Loucy (cell line): ENCODE measurements around the gene SLC6A1.

Experiments
- H2AFZ ChIP-seq: fragments of 200-600 bp; sonication (generic); 2 replicates; pipeline ENCODE4 v1.6.0; 2016; ENCODE audit warnings: antibody characterized with exemption, mild to moderate bottlenecking, low read length, moderate library complexity
- H3F3A ChIP-seq: fragments of 200-600 bp; 2 replicates; pipeline ENCODE4 v1.6.0; 2016; ENCODE audit warnings: antibody characterized with exemption, low read depth, mild to moderate bottlenecking
- H3K27me3 ChIP-seq: fragments of 200-600 bp; sonication (generic); 2 replicates; pipeline ENCODE4 v1.6.1; 2014; ENCODE audit warnings: low read length, mild to moderate bottlenecking; ENCODE audit not compliant: insufficient read depth, poor library complexity, severe bottlenecking
- H3K36me3 ChIP-seq: fragments of 200-600 bp; sonication (generic); 2 replicates; pipeline ENCODE4 v1.6.1; 2016; ENCODE audit warnings: low read length; ENCODE audit not compliant: insufficient read depth
- H3K4me1 ChIP-seq: fragments of 200-600 bp; sonication (generic); 2 replicates; pipeline ENCODE4 v1.5.1; 2014; ENCODE audit warnings: low read length, mild to moderate bottlenecking; ENCODE audit not compliant: insufficient read depth, poor library complexity, severe bottlenecking
- H3K4me2 ChIP-seq: fragments of 200-600 bp; sonication (generic); 2 replicates; pipeline ENCODE4 v1.6.0; 2014; ENCODE audit warnings: antibody characterized with exemption, low read length, low read depth, mild to moderate bottlenecking; ENCODE audit not compliant: poor library complexity, severe bottlenecking
- H3K4me3 ChIP-seq: fragments of 200-600 bp; sonication (generic); 2 replicates; pipeline ENCODE4 v1.5.1; 2014; ENCODE audit warnings: low read length, mild to moderate bottlenecking, mixed read lengths; ENCODE audit not compliant: poor library complexity, severe bottlenecking
- H3K79me2 ChIP-seq: fragments of 200-600 bp; sonication (generic); 2 replicates; pipeline ENCODE4 v1.6.1; 2014; ENCODE audit warnings: low read length; ENCODE audit not compliant: insufficient read depth
- H3K9ac ChIP-seq: fragments of 200-600 bp; sonication (generic); 2 replicates; pipeline ENCODE4 v1.6.0; 2014; ENCODE audit warnings: mild to moderate bottlenecking, low read depth, low read length, moderate library complexity; ENCODE audit not compliant: poor library complexity, severe bottlenecking
- H3K9me2 ChIP-seq: fragments of 200-600 bp; sonication (generic); replicated peaks from 2 replicates; pipeline ENCODE4 v1.6.1; 2016; ENCODE audit warnings: low read depth, low read length, mixed read lengths
- H3K9me3 ChIP-seq: fragments of 200-600 bp; sonication (generic); 2 replicates; pipeline ENCODE4 v1.6.1; 2014; ENCODE audit warnings: mild to moderate bottlenecking, antibody characterized with exemption, low read length, low read depth; ENCODE audit not compliant: insufficient read depth
- H4K20me1 ChIP-seq: fragments of 200-600 bp; sonication (generic); 2 replicates; pipeline ENCODE4 v1.6.0; 2014; ENCODE audit warnings: antibody characterized with exemption, low read length, mild to moderate bottlenecking; ENCODE audit not compliant: insufficient read depth, poor library complexity, severe bottlenecking
- EZH2phosphoT487 ChIP-seq: fragments of 200-600 bp; IDR thresholded peaks from 2 replicates; pipeline ENCODE4 v1.6.1; 2018; ENCODE audit warnings: antibody characterized with exemption, mild to moderate bottlenecking, moderate library complexity, borderline replicate concordance
- TF ChIP-seq, protein P1 (sequence below): fragments of 200-600 bp; sonication (generic); conservative IDR thresholded peaks from 2 replicates; pipeline ENCODE4 v1.5.1; 2014; ENCODE audit warnings: mild to moderate bottlenecking, antibody characterized with exemption, low read length

Gene SLC6A1

DNA sequence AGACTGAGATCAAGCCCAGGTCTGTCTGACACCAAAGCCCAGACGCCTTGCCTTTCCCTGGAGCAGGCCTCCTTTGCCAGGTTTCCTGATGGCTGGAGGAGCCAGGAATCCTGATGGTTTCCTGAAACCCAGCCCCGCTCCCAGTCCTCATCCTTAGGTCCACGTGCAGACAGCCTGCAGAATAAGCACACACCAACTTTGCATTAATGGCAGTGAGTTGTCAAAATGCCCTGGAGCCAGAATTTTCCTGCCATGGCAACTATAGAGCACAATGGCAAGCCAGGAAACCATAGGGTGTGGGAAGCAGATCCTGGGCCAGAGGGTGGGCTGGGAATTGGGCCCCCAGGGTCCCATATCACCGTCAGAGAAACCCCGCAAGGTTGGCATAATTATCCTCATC, 94.3 kb downstream of the SLC6A1 start:
- Histone ChIP-seq H3F3A (no peaks in the 10 kb centered on the region), H3K9me2 (no peaks in the 10 kb centered on the region), H3K9ac (no peak overlapping the region), H3K27me3 (no peaks in the 10 kb centered on the region), H3K4me3 (no peak overlapping the region), H2AFZ (no peak overlapping the region), H3K79me2 (no peaks in the 10 kb centered on the region), H3K4me1 (no peaks in the 10 kb centered on the region), H3K9me3 (no peaks in the 10 kb centered on the region), H4K20me1 (no peaks in the 10 kb centered on the region), H3K4me2 (no peak overlapping the region), H3K36me3 (no peaks in the 10 kb centered on the region)
- TF ChIP-seq, protein P1, sequence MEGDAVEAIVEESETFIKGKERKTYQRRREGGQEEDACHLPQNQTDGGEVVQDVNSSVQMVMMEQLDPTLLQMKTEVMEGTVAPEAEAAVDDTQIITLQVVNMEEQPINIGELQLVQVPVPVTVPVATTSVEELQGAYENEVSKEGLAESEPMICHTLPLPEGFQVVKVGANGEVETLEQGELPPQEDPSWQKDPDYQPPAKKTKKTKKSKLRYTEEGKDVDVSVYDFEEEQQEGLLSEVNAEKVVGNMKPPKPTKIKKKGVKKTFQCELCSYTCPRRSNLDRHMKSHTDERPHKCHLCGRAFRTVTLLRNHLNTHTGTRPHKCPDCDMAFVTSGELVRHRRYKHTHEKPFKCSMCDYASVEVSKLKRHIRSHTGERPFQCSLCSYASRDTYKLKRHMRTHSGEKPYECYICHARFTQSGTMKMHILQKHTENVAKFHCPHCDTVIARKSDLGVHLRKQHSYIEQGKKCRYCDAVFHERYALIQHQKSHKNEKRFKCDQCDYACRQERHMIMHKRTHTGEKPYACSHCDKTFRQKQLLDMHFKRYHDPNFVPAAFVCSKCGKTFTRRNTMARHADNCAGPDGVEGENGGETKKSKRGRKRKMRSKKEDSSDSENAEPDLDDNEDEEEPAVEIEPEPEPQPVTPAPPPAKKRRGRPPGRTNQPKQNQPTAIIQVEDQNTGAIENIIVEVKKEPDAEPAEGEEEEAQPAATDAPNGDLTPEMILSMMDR = no peak
- TF ChIP-seq EZH2phosphoT487 = no peak

DNA sequence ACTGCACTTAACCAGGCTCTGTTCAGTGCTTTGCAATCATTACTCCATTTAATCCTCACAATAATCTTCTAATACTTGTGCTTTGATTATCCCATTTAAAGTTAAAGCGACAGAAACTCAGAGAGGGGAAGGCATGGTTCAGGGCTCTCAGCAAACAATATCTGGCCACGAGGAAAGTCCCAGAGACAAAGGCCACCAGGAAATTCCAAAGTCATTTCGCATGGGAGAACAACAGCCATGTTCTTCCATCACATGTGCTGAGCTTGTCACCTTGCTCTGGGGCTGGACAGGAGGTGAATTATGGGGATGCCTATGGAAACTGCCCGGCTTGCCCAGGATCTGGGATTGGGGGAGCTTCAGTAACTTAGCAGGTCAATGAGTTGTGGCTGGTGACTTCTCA, 95.5 kb downstream of the SLC6A1 start:
- Histone ChIP-seq H3K9ac (no peak overlapping the region), H3K36me3 (no peaks in the 10 kb centered on the region), H4K20me1 (no peaks in the 10 kb centered on the region), H3K27me3 (no peaks in the 10 kb centered on the region), H3K4me1 (no peaks in the 10 kb centered on the region), H3K4me2 (no peak overlapping the region), H3F3A (no peaks in the 10 kb centered on the region), H3K9me2 (no peaks in the 10 kb centered on the region), H3K4me3 (no peak overlapping the region), H3K9me3 (peaks cover under 1% of the 10 kb centered on the region; the same call in 1 of the 2 replicates), H3K79me2 (no peaks in the 10 kb centered on the region), H2AFZ (no peak overlapping the region)
- TF ChIP-seq, protein P1 = no peak
- no peak for TF ChIP-seq EZH2phosphoT487

DNA sequence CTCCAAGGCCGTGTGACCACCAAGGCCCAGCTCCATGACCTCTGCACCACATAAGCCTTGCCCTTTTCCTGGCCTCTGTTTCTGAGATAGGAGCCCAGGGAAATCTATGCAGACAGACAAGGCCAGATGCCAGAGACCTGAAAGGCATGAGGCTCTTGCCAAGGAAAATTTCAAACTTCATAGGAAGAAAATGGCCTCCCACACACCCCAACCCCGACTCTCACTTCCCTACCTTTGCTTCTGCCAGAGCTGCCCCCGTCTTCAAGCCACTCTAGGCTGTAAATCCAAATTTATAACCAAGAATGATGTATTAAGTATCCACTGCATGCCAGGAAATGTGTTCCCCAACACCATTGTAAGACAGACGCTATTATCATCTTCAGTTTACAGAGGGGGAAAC, 96.3 kb downstream of the SLC6A1 start:
- Histone ChIP-seq H3K9ac (no peak overlapping the region), H2AFZ (no peak overlapping the region), H3K4me3 (no peak overlapping the region), H3K36me3 (no peaks in the 10 kb centered on the region), H3K9me2 (no peaks in the 10 kb centered on the region), H3K79me2 (no peaks in the 10 kb centered on the region), H4K20me1 (no peaks in the 10 kb centered on the region), H3K27me3 (no peaks in the 10 kb centered on the region), H3K9me3 (peaks cover 5% of the 10 kb centered on the region; the same call in 1 of the 2 replicates), H3F3A (no peaks in the 10 kb centered on the region), H3K4me2 (no peak overlapping the region), H3K4me1 (no peaks in the 10 kb centered on the region)
- TF ChIP-seq EZH2phosphoT487 = no peak
- TF ChIP-seq, protein P1 = no peak
